ENCODE results near the gene XIRP2. TPM values are rescaled to one million over a fixed set of nuclear protein-coding genes. Genes with fewer than 3 reads are reported as not detected.

XIRP2 gene
- total and polyA plus RNA-seq, 2 of the 13 experiments (the other 11 are each of a cell fraction or from before 2014, with no cell fraction given) = 0.04 to 0.05 TPM

DNA sequence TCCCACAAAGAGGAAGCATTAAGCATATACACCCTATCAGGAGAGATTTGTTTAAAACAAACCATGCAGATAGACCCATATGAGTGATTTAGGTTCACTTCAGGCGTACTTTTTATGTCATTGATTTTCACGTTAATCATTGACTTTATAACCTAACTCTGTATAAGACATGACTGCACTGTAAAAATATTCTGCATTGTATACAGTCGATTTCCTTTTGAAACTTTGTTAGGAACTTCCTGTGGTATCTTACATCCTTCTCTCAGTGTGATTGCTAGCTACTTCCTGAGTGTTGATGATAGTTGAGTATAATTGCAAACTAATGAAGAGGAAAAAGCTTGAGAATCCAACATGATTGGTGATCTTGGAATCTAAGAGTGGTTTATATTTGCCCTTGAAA, 69.4 kb downstream of the XIRP2 start (continued):
- TF ChIP-seq, protein P1, sequence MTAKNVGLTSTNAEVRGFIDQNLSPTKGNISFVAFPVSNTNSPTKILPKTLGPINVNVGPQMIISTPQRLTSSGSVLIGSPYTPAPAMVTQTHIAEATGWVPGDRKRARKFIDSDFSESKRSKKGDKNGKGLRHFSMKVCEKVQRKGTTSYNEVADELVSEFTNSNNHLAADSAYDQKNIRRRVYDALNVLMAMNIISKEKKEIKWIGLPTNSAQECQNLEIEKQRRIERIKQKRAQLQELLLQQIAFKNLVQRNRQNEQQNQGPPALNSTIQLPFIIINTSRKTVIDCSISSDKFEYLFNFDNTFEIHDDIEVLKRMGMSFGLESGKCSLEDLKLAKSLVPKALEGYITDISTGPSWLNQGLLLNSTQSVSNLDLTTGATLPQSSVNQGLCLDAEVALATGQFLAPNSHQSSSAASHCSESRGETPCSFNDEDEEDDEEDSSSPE (CRISPR knock-in tag; IDR thresholded peaks at IDR 0.05) = no peak
- TF ChIP-seq HOMEZ (CRISPR knock-in tag; IDR thresholded peaks at IDR 0.05; ENCODE audit: low read depth) (no peak), ZNF230 (CRISPR knock-in tag; IDR thresholded peaks at IDR 0.05) (no peak), PCBP2 (optimal IDR thresholded peaks at IDR 0.05; ENCODE audit: low read depth, low read length, poor library complexity, severe bottlenecking) (no peak), MTF1 (CRISPR knock-in tag; IDR thresholded peaks at IDR 0.05) (no peak), ARID3A (IDR thresholded peaks at IDR 0.05; ENCODE audit: low read depth, low read length) (peak; percentile 30; the same call in 1 of the 2 replicates), ZNF556 (CRISPR knock-in tag; IDR thresholded peaks at IDR 0.05; ENCODE audit: borderline replicate concordance) (no peak), ZNF501 (CRISPR knock-in tag; IDR thresholded peaks at IDR 0.05) (no peak), ZIK1 (CRISPR knock-in tag; IDR thresholded peaks at IDR 0.05; ENCODE audit: borderline replicate concordance, low read depth) (no peak), HNF1A (IDR thresholded peaks at IDR 0.05; ENCODE audit: low read depth) (peak; percentile 76), HNF1A (CRISPR knock-in tag; IDR thresholded peaks at IDR 0.05; ENCODE audit: borderline replicate concordance) (no peak)
